Astrocyte (in vitro differentiated cells and primary cell): ENCODE measurements around the gene ECE1.
A peak's percentile ranks its signal among the peaks of the same experiment; 100 is the strongest.

ENCODE experiments used
- CTCF ChIP-seq: IDR thresholded peaks from 2 replicates; pipeline ENCODE4 v1.5.1; 2011; ENCODE audit warnings: low read depth, mild to moderate bottlenecking, inconsistent platforms, low read length, moderate library complexity; ENCODE audit not compliant: insufficient read depth
- EZH2 ChIP-seq: IDR thresholded peaks from 2 replicates; pipeline ENCODE4 v1.6.1; 2012; ENCODE audit warnings: mild to moderate bottlenecking, low read length, inconsistent platforms; ENCODE audit not compliant: insufficient read depth

- TF ChIP-seq CTCF (peak; percentile 83), EZH2 (no peak)
Observed at GRCh38 chr1:21232044-21232443, 58.2 kb downstream of the ECE1 start.
